HL-60 (cell line): Measurements from ENCODE around the gene UGT2A1.

ENCODE experiments used
- DNase-seq, 2 experiments: peaks; one replicate each; pipeline ENCODE4 v3.0.0-alpha.2; 2010 to 2020; ENCODE audit warnings: low read depth in 1 of 2, low spot score in 1 of 2
- H3K27ac ChIP-seq: fragments of 250-450 bp; sonication (Bioruptor Pico); replicated peaks from 2 replicates; pipeline ENCODE4 v1.5.1; 2020; ENCODE audit warnings: mild to moderate bottlenecking, moderate library complexity
- H3K27me3 ChIP-seq: fragments of 250-450 bp; sonication (Bioruptor Pico); 2 replicates; pipeline ENCODE4 v1.5.1; 2021; ENCODE audit warnings: mild to moderate bottlenecking, moderate library complexity; ENCODE audit not compliant: insufficient read depth, poor library complexity, severe bottlenecking
- H3K4me3 ChIP-seq: replicated peaks from 2 replicates; pipeline ENCODE4 v1.5.1; 2011; ENCODE audit warnings: mild to moderate bottlenecking, control low read depth, low read length; ENCODE audit not compliant: insufficient read depth
- GABPA ChIP-seq: IDR thresholded peaks from 2 replicates; pipeline ENCODE4 v1.6.1; 2012; ENCODE audit warnings: low read depth
- POLR2AphosphoS5 ChIP-seq: IDR thresholded peaks from 2 replicates; pipeline ENCODE4 v1.6.1; 2012; ENCODE audit warnings: low read depth
- SPI1 ChIP-seq: IDR thresholded peaks from 2 replicates; pipeline ENCODE4 v1.6.1; 2012; ENCODE audit warnings: low read depth, mild to moderate bottlenecking, borderline replicate concordance
- TF ChIP-seq, protein P1 (sequence below): IDR thresholded peaks from one replicate; pipeline ENCODE4 v1.5.1; 2011; ENCODE audit warnings: low read length, control low read depth, inconsistent platforms; ENCODE audit not compliant: insufficient read depth
- TF ChIP-seq, protein P2 (sequence below): IDR thresholded peaks from 2 replicates; pipeline ENCODE4 v1.6.1; 2012; ENCODE audit warnings: low read depth; ENCODE audit not compliant: insufficient replicate concordance

The UGT2A1 gene

DNA sequence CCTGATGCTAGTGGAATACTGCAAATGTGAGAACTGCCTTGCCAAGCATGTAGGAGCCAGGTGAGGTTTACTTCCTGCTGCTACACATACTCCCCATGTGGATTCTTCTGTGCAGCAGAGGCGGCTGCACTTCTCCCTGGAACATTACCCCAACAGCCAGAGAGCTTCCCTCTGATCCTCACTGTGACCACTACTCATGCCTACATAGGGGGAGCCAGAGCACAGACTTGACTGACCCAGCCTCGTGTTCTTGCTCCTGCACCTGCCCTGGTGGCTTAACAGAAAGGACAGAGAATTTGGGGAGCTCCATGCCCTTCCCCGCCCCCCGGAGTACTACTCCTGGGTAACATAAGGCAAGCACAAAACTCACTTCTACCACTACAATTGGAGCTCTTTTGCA, 52.0 kb downstream of the UGT2A1 start:
- no peak overlapping the region for H3K4me3 ChIP-seq
- TF ChIP-seq, protein P1, sequence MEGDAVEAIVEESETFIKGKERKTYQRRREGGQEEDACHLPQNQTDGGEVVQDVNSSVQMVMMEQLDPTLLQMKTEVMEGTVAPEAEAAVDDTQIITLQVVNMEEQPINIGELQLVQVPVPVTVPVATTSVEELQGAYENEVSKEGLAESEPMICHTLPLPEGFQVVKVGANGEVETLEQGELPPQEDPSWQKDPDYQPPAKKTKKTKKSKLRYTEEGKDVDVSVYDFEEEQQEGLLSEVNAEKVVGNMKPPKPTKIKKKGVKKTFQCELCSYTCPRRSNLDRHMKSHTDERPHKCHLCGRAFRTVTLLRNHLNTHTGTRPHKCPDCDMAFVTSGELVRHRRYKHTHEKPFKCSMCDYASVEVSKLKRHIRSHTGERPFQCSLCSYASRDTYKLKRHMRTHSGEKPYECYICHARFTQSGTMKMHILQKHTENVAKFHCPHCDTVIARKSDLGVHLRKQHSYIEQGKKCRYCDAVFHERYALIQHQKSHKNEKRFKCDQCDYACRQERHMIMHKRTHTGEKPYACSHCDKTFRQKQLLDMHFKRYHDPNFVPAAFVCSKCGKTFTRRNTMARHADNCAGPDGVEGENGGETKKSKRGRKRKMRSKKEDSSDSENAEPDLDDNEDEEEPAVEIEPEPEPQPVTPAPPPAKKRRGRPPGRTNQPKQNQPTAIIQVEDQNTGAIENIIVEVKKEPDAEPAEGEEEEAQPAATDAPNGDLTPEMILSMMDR, result no peak
- TF ChIP-seq, protein P2, sequence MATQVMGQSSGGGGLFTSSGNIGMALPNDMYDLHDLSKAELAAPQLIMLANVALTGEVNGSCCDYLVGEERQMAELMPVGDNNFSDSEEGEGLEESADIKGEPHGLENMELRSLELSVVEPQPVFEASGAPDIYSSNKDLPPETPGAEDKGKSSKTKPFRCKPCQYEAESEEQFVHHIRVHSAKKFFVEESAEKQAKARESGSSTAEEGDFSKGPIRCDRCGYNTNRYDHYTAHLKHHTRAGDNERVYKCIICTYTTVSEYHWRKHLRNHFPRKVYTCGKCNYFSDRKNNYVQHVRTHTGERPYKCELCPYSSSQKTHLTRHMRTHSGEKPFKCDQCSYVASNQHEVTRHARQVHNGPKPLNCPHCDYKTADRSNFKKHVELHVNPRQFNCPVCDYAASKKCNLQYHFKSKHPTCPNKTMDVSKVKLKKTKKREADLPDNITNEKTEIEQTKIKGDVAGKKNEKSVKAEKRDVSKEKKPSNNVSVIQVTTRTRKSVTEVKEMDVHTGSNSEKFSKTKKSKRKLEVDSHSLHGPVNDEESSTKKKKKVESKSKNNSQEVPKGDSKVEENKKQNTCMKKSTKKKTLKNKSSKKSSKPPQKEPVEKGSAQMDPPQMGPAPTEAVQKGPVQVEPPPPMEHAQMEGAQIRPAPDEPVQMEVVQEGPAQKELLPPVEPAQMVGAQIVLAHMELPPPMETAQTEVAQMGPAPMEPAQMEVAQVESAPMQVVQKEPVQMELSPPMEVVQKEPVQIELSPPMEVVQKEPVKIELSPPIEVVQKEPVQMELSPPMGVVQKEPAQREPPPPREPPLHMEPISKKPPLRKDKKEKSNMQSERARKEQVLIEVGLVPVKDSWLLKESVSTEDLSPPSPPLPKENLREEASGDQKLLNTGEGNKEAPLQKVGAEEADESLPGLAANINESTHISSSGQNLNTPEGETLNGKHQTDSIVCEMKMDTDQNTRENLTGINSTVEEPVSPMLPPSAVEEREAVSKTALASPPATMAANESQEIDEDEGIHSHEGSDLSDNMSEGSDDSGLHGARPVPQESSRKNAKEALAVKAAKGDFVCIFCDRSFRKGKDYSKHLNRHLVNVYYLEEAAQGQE, result no peak
- TF ChIP-seq SPI1 (no peak), GABPA (no peak), POLR2AphosphoS5 (no peak)
- H3K27me3 ChIP-seq, result no peaks in the 10 kb centered on the region
- H3K27ac ChIP-seq, result no peak overlapping the region
- no peak for DNase-seq

DNA sequence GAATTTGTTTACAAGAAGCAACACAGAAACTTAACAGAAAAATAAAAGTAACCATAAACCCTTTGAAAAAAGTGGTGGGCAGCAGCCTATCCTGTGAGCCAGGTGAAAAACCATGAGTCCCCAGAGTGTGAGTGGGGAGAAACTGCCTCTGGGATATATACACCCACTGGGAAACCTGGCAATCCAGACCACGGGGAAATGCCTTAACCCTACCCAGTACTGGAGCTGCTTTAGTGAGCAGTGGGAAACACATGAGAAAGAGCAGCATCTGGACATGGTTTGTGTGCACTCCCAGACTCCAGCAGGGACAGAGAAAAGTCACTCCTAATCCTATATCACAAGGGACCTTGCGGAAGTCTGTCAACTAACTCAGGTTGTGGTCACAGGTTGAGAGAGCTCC, 53.0 kb downstream of the UGT2A1 start:
- no peaks in the 10 kb centered on the region for H3K27me3 ChIP-seq
- TF ChIP-seq POLR2AphosphoS5, result no peak
- TF ChIP-seq, protein P1, result no peak
- no peak for TF ChIP-seq GABPA
- TF ChIP-seq, protein P2, result no peak
- no peak for TF ChIP-seq SPI1
- no peak overlapping the region for H3K27ac ChIP-seq
- DNase-seq, result no peak
- no peak overlapping the region for H3K4me3 ChIP-seq

DNA sequence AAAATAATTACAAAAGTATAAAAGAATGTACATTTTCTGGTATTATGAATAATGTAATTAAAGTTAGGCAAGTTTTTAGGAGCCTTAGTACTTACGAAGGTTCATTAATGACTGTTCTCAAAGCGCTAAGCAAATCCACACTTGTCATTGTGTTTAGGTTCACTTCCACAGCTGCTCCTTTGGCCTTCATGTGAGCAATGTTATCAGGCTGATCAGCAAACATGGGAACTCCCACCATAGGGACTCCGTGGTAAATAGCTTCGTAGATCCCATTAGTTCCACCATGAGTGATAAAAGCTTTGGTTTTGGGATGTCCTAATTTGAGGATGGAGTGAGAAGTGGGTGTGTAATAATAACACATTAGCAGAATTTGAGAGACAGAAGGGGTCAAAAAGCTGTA, 58.7 kb downstream of the UGT2A1 start:
- H3K27ac ChIP-seq, result no peak overlapping the region
- no peak for DNase-seq
- no peak overlapping the region for H3K4me3 ChIP-seq
- TF ChIP-seq, protein P1, result no peak
- TF ChIP-seq POLR2AphosphoS5 (no peak), GABPA (no peak), SPI1 (no peak)
- TF ChIP-seq, protein P2, result no peak
- H3K27me3 ChIP-seq, result no peaks in the 10 kb centered on the region
